ENCODE data around the gene B2M.
A peak's percentile ranks its signal among the peaks of the same experiment; 100 is the strongest.
"Not testable (repeated sequence)": the region's sequence is repeated elsewhere in the genome, so short reads cannot be mapped to it uniquely, and the experiment has no call there.

The B2M gene

GRCh38 chr15:44711096-44711742, at the start of gene B2M, which contains the start of gene PATL2:
B2M (plus strand) TSS chr15:44711517; CDS start chr15:44711547, 30 bp downstream.
PATL2 (minus strand) TSS chr15:44711323; CDS start chr15:44676490, 34,833 bp downstream.
- DNase-seq = peak; percentile 78

- DNase-seq = no peak
Observed at GRCh38 chr15:44661576-44661975, 49.7 kb upstream of the B2M start.

GRCh38 chr15:44662478-44663409, 48.6 kb upstream of the B2M start:
- peak; percentile 12 for DNase-seq

- DNase-seq = peak; percentile 90
Observed at GRCh38 chr15:44663410-44664308, 47.7 kb upstream of the B2M start, which contains the start of gene SPG11. SPG11 (minus strand) TSS chr15:44663662; CDS start chr15:44663647, 15 bp downstream.

- DNase-seq = no peak
Observed at GRCh38 chr15:44666210-44667038, 44.9 kb upstream of the B2M start.

- no peak for DNase-seq
Observed at GRCh38 chr15:44667039-44667360, 44.3 kb upstream of the B2M start.

GRCh38 chr15:44668921-44669320, 42.4 kb upstream of the B2M start:
- DNase-seq = no peak

- DNase-seq = no peak
Observed at GRCh38 chr15:44670087-44670950, 41.0 kb upstream of the B2M start.

GRCh38 chr15:44673639-44674038, 37.7 kb upstream of the B2M start:
- no peak for DNase-seq

- no peak for DNase-seq
Observed at GRCh38 chr15:44675911-44676310, 35.4 kb upstream of the B2M start.

- no peak for DNase-seq
Observed at GRCh38 chr15:44676676-44677075, 34.6 kb upstream of the B2M start.

GRCh38 chr15:44682211-44682610, 29.1 kb upstream of the B2M start:
- DNase-seq = no peak

GRCh38 chr15:44682809-44683682, 28.3 kb upstream of the B2M start:
- DNase-seq = not testable (repeated sequence)

GRCh38 chr15:44689318-44689717, 22.0 kb upstream of the B2M start:
- DNase-seq = not testable (repeated sequence)

- not testable (repeated sequence) for DNase-seq
Observed at GRCh38 chr15:44690245-44690644, 21.1 kb upstream of the B2M start.

- DNase-seq = no peak
Observed at GRCh38 chr15:44692659-44693058, 18.7 kb upstream of the B2M start.

GRCh38 chr15:44694416-44694815, 16.9 kb upstream of the B2M start:
- DNase-seq = no peak

GRCh38 chr15:44695294-44695693, 16.0 kb upstream of the B2M start:
- DNase-seq = no peak

GRCh38 chr15:44697014-44697413, 14.3 kb upstream of the B2M start:
- no peak for DNase-seq

- DNase-seq = no peak
Observed at GRCh38 chr15:44698641-44699040, 12.7 kb upstream of the B2M start.
